Neuron (in vitro differentiated cells): Measurements from ENCODE around the gene RHBDL1.

Experiments used
- H2AFZ ChIP-seq: one replicate; pipeline ENCODE4 v1.6.1; 2013; ENCODE audit warnings: low read depth, mild to moderate bottlenecking, inconsistent platforms, low read length, moderate library complexity
- H3K27me3 ChIP-seq: one replicate; pipeline ENCODE4 v1.6.1; 2013; ENCODE audit warnings: low read length; ENCODE audit not compliant: insufficient read depth
- H3K36me3 ChIP-seq: one replicate; pipeline ENCODE4 v1.6.1; 2013; ENCODE audit warnings: low read length; ENCODE audit not compliant: insufficient read depth
- H3K4me1 ChIP-seq: one replicate; pipeline ENCODE4 v1.6.1; 2013; ENCODE audit warnings: low read length; ENCODE audit not compliant: insufficient read depth
- H3K4me3 ChIP-seq: 2 replicates; pipeline ENCODE4 v1.5.1; 2013; ENCODE audit warnings: mild to moderate bottlenecking, low read length, moderate library complexity
- H3K9me3 ChIP-seq: one replicate; pipeline ENCODE4 v1.6.1; 2013; ENCODE audit warnings: low read length

Gene RHBDL1

GRCh38 chr16:632486-633335 lies 42.8 kb upstream of the RHBDL1 start:
- Histone ChIP-seq H3K9me3 (no peaks in the 10 kb centered on the region), H3K27me3 (no peaks in the 10 kb centered on the region), H3K4me3 (no peak overlapping the region), H3K4me1 (peaks cover 53% of the 10 kb centered on the region), H2AFZ (no peak overlapping the region), H3K36me3 (peaks cover 24% of the 10 kb centered on the region)

- H3K4me3 ChIP-seq = no peak overlapping the region
- peaks cover 55% of the 10 kb centered on the region for H3K4me1 ChIP-seq
- no peaks in the 10 kb centered on the region for H3K9me3 ChIP-seq
Measured at GRCh38 chr16:633336-634050, 42.0 kb upstream of the RHBDL1 start.

GRCh38 chr16:634051-634670 lies 41.3 kb upstream of the RHBDL1 start:
- Histone ChIP-seq H3K4me3 (no peak overlapping the region), H3K36me3 (peaks cover 17% of the 10 kb centered on the region), H3K27me3 (no peaks in the 10 kb centered on the region), H3K4me1 (peaks cover 53% of the 10 kb centered on the region), H3K9me3 (no peaks in the 10 kb centered on the region), H2AFZ (no peak overlapping the region)

More at GRCh38 chr16:633336-634050, 42.0 kb upstream of the RHBDL1 start:
- Histone ChIP-seq H2AFZ (no peak overlapping the region), H3K27me3 (no peaks in the 10 kb centered on the region), H3K36me3 (peaks cover 19% of the 10 kb centered on the region)

GRCh38 chr16:634996-635395 lies 40.5 kb upstream of the RHBDL1 start:
- Histone ChIP-seq H3K4me3 (peak overlapping the region; percentile 74), H3K9me3 (no peaks in the 10 kb centered on the region), H3K36me3 (peaks cover 17% of the 10 kb centered on the region), H3K4me1 (peaks cover 45% of the 10 kb centered on the region), H2AFZ (no peak overlapping the region), H3K27me3 (no peaks in the 10 kb centered on the region)

GRCh38 chr16:635573-636205 lies 39.8 kb upstream of the RHBDL1 start:
- Histone ChIP-seq H3K27me3 (no peaks in the 10 kb centered on the region), H3K9me3 (no peaks in the 10 kb centered on the region), H2AFZ (peak overlapping the region; percentile 6), H3K4me1 (peaks cover 38% of the 10 kb centered on the region), H3K36me3 (peaks cover 17% of the 10 kb centered on the region), H3K4me3 (peak overlapping the region; percentile 74)

GRCh38 chr16:636206-637080 lies 39.0 kb upstream of the RHBDL1 start, which contains the start of gene METTL26:
Gene METTL26, minus strand, starts transcription at chr16:636305. Its CDS starts 15 bp downstream, at chr16:636290.
- H2AFZ ChIP-seq = peak within 1 kb of the TSS; percentile 6
- no peaks in the 10 kb centered on the region for H3K27me3 ChIP-seq
- H3K4me3 ChIP-seq = peak within 1 kb of the TSS; percentile 74
- peaks cover 17% of the 10 kb centered on the region for H3K36me3 ChIP-seq
- peaks cover 36% of the 10 kb centered on the region for H3K4me1 ChIP-seq
- no peaks in the 10 kb centered on the region for H3K9me3 ChIP-seq

GRCh38 chr16:637081-638018 lies 38.1 kb upstream of the RHBDL1 start:
- peaks cover 38% of the 10 kb centered on the region for H3K4me1 ChIP-seq
- H3K27me3 ChIP-seq = no peaks in the 10 kb centered on the region
- H2AFZ ChIP-seq = no peak overlapping the region
- peaks cover 17% of the 10 kb centered on the region for H3K36me3 ChIP-seq
- no peaks in the 10 kb centered on the region for H3K9me3 ChIP-seq
- peak overlapping the region; percentile 74 for H3K4me3 ChIP-seq

GRCh38 chr16:638034-638543 lies 37.4 kb upstream of the RHBDL1 start:
- Histone ChIP-seq H3K36me3 (peaks cover 12% of the 10 kb centered on the region), H2AFZ (no peak overlapping the region), H3K9me3 (no peaks in the 10 kb centered on the region), H3K4me3 (no peak overlapping the region), H3K4me1 (peaks cover 40% of the 10 kb centered on the region), H3K27me3 (no peaks in the 10 kb centered on the region)

GRCh38 chr16:638836-639235 lies 36.6 kb upstream of the RHBDL1 start:
- no peak overlapping the region for H2AFZ ChIP-seq
- H3K36me3 ChIP-seq = peaks cover 7% of the 10 kb centered on the region
- no peaks in the 10 kb centered on the region for H3K27me3 ChIP-seq
- no peaks in the 10 kb centered on the region for H3K9me3 ChIP-seq
- H3K4me3 ChIP-seq = no peak overlapping the region
- H3K4me1 ChIP-seq = peaks cover 40% of the 10 kb centered on the region

- Histone ChIP-seq H3K36me3 (no peaks in the 10 kb centered on the region), H3K4me3 (no peak overlapping the region), H2AFZ (no peak overlapping the region), H3K9me3 (no peaks in the 10 kb centered on the region), H3K4me1 (peaks cover 30% of the 10 kb centered on the region), H3K27me3 (no peaks in the 10 kb centered on the region)
Measured at GRCh38 chr16:640614-641013, 34.9 kb upstream of the RHBDL1 start.
